ENCODE data around the gene UNG.

DNA sequence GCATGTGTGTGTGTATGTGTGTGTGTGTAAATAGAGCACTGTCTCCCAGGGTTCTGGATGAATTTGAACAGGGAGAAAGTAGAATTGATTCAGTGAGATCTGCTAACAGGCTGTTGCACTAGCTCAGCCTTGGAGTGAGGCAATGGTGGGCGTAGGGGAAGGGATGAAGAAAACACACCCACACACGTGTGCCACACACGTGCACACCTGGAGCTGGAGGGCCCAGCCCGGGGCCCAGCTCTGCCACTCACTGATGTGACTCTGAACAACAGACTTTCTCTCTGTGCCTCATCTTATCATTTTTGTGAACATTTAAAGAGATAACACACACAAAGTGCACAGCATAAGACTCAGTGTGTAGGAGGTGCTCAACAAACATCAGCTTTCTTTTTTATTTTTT, 23.2 kb downstream of the UNG start:
- TF ChIP-seq, protein P1, sequence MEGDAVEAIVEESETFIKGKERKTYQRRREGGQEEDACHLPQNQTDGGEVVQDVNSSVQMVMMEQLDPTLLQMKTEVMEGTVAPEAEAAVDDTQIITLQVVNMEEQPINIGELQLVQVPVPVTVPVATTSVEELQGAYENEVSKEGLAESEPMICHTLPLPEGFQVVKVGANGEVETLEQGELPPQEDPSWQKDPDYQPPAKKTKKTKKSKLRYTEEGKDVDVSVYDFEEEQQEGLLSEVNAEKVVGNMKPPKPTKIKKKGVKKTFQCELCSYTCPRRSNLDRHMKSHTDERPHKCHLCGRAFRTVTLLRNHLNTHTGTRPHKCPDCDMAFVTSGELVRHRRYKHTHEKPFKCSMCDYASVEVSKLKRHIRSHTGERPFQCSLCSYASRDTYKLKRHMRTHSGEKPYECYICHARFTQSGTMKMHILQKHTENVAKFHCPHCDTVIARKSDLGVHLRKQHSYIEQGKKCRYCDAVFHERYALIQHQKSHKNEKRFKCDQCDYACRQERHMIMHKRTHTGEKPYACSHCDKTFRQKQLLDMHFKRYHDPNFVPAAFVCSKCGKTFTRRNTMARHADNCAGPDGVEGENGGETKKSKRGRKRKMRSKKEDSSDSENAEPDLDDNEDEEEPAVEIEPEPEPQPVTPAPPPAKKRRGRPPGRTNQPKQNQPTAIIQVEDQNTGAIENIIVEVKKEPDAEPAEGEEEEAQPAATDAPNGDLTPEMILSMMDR (IDR thresholded peaks at IDR 0.05): no peak
- TF ChIP-seq POLR2A (IDR thresholded peaks at IDR 0.05): no peak
